ENCODE measurements around the gene MYD88. TPM values are rescaled to one million over a fixed set of nuclear protein-coding genes. Genes with fewer than 3 reads are reported as not detected.

Gene MYD88
- total RNA-seq, 2 experiments from 2014 or later: 16.3 to 29.4 TPM

DNA sequence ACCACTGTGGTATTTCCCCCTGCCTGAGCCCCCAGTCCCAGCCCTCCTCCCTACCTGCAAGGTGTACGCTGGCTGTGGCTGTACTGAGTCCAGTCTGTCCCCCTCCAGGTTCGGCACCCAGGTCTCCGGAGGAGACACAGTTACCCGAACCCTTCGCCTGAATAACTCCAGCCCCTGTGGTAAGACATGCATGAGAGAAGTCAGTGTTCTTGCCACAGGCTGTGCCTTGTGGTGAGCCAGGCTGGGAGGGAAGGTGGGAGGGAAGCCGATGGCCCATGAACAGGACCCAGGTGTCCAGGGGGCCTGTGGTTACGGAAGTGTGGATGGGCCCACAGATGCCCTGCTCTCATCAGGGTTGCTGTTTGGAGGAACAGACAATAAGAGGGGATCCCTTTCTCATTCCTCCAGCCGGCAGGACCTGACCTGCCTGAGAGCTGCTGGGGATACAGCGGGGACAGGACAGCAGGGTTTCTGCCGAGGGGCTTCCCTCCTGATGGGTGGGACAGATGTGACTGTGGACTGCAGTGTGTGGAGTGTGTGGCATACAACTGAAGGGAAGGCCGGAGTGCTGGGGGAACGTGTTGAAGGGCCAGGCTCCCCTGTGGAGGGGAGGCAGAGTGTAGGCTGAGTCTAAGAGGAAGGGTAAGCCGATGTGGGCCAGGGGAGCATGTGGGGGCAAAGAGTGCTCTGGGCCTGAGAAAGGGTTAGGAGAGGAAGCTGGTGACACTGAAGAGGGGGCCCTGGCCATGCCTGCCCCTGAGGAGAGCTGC lies 23.4 kb upstream of the MYD88 start:
- Histone ChIP-seq H3K4me3 (ENCODE audit: low read depth, low read length, poor library complexity, severe bottlenecking) (no peak overlapping the region), H3K36me3 (ENCODE audit: insufficient read depth, low read length) (no peaks in the 10 kb centered on the region), H3K4me2 (ENCODE audit: low read length) (no peak overlapping the region), H3K27ac (ENCODE audit: low read depth, low read length, poor library complexity, severe bottlenecking) (no peak overlapping the region), H4K20me1 (ENCODE audit: insufficient read depth, low read length) (no peaks in the 10 kb centered on the region; the same call in 1 of the 2 replicates), H3K9me2 (ENCODE audit: insufficient read depth, low read length) (no peaks in the 10 kb centered on the region), H3K9me3 (ENCODE audit: low read length) (no peaks in the 10 kb centered on the region), H3K4me1 (ENCODE audit: insufficient read depth, low read length, poor library complexity, severe bottlenecking) (no peaks in the 10 kb centered on the region), H3K79me2 (ENCODE audit: insufficient read depth, low read depth, low read length) (no peaks in the 10 kb centered on the region), H2AFZ (ENCODE audit: low read length) (no peak overlapping the region)
- intact Hi-C loops (cut with micrococcal nuclease; ENCODE audit: unreplicated experiment): loop anchor here (5.0 kb wide), 1 partner anchor 232 kb away; the partner anchor contains the start of gene XYLB
- POLR2A ChIA-PET: no interaction called here
- BruUV-seq (replicated peaks): no TSS peak
- TF ChIP-seq, protein P1, sequence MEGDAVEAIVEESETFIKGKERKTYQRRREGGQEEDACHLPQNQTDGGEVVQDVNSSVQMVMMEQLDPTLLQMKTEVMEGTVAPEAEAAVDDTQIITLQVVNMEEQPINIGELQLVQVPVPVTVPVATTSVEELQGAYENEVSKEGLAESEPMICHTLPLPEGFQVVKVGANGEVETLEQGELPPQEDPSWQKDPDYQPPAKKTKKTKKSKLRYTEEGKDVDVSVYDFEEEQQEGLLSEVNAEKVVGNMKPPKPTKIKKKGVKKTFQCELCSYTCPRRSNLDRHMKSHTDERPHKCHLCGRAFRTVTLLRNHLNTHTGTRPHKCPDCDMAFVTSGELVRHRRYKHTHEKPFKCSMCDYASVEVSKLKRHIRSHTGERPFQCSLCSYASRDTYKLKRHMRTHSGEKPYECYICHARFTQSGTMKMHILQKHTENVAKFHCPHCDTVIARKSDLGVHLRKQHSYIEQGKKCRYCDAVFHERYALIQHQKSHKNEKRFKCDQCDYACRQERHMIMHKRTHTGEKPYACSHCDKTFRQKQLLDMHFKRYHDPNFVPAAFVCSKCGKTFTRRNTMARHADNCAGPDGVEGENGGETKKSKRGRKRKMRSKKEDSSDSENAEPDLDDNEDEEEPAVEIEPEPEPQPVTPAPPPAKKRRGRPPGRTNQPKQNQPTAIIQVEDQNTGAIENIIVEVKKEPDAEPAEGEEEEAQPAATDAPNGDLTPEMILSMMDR (conservative IDR thresholded peaks at IDR 0.05; ENCODE audit: low read length): no peak
- no peak for TF ChIP-seq EZH2phosphoT487 (IDR thresholded peaks at IDR 0.05; ENCODE audit: borderline replicate concordance, low read depth, low read length)
- CTCF ChIA-PET (ENCODE audit: unreplicated experiment): no interaction called here
- DNase-seq (ENCODE audit: low spot score): no peak

DNA sequence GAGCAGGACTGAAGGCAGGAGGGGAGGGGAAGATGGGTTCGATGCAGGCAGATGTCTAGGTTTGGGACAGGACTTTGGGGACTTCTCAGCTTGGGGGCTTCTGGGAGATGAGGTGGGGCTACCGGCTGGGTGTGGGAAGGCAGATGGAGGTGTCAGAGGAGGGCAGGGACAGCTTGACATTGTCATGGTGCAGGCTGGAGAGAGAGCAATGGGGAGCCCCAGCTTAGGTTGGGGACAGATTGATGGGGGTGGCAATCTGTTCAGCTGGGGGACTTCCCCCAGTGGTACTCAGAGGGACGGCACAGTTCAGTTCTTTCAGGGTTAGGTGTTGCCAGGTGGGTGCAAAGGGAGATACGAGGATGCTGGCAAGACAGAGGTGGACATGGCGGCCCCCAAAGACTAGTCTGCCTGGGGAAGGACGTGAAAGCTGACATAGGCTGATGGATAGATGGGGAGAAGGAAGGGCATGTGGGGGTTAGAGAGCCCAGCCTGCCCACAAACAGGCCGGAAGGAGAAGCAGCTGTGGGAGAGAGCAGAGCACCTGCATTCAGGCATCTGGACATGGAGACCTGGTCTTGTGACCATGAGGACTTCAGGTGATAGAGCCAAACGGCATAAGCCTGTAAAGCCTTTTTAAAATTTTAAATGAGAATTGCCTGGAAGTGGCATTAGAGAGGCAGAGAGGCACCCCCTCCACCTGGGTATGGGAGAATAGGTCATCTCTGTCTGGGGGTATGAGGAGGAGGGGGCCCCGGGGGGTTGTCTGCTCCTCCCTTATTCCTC lies 22.6 kb upstream of the MYD88 start:
- POLR2A ChIA-PET: interaction anchor here (0.6 kb wide), 1 partner anchor 137 kb away, joined by 5 read pairs; no protein-coding TSS in a partner anchor
- no TSS peak for BruUV-seq (replicated peaks)

More for the DNA sequence above, 22.6 kb upstream of the MYD88 start:
- no peak overlapping the region for H3K4me2 ChIP-seq (ENCODE audit: low read length)
- no peaks in the 10 kb centered on the region for H3K9me3 ChIP-seq (ENCODE audit: low read length)
- TF ChIP-seq EZH2phosphoT487 (IDR thresholded peaks at IDR 0.05; ENCODE audit: borderline replicate concordance, low read depth, low read length): no peak
- TF ChIP-seq, protein P1 (conservative IDR thresholded peaks at IDR 0.05; ENCODE audit: low read length): no peak
- DNase-seq (ENCODE audit: low spot score): no peak
- 0 out of 2 replicates have a peak, but pooled peaks cover 3% of the 10 kb centered on the region for H3K36me3 ChIP-seq (ENCODE audit: insufficient read depth, low read length)
- no peaks in the 10 kb centered on the region for H3K79me2 ChIP-seq (ENCODE audit: insufficient read depth, low read depth, low read length)
- H3K4me3 ChIP-seq (ENCODE audit: low read depth, low read length, poor library complexity, severe bottlenecking): no peak overlapping the region
- H3K4me1 ChIP-seq (ENCODE audit: insufficient read depth, low read length, poor library complexity, severe bottlenecking): no peaks in the 10 kb centered on the region
- no peaks in the 10 kb centered on the region for H3K9me2 ChIP-seq (ENCODE audit: insufficient read depth, low read length)
- intact Hi-C loops (cut with micrococcal nuclease; ENCODE audit: unreplicated experiment): loop anchor here (5.0 kb wide), 1 partner anchor 231 kb away; the partner anchor contains the start of gene XYLB
- H4K20me1 ChIP-seq (ENCODE audit: insufficient read depth, low read length): no peaks in the 10 kb centered on the region; the same call in 1 of the 2 replicates
- H2AFZ ChIP-seq (ENCODE audit: low read length): no peak overlapping the region
- CTCF ChIA-PET (ENCODE audit: unreplicated experiment): no interaction called here
- no peak overlapping the region for H3K27ac ChIP-seq (ENCODE audit: low read depth, low read length, poor library complexity, severe bottlenecking)
